Thyroid gland (tissue), 4 donors: ENCODE results near the gene RASL11B.

ENCODE experiments used
- CTCF ChIP-seq, 6 experiments: fragments of 200-600 bp in 3 of 6; fragments of 450-650 bp in 3 of 6; sonication (generic) in 3 of 6; IDR thresholded peaks; one replicate each; pipeline ENCODE4 v1.5.1; 2016 to 2019; ENCODE audit warnings: antibody characterized with exemption in 6 of 6, mild to moderate bottlenecking in 2 of 6, inconsistent platforms in 1 of 6, moderate library complexity in 1 of 6
- POLR2A ChIP-seq, 2 donors: fragments of 450-650 bp; IDR thresholded peaks; one replicate each; pipeline ENCODE4 v1.6.1; 2017; ENCODE audit warnings: antibody characterized with exemption in 2 of 2, mild to moderate bottlenecking in 2 of 2, moderate library complexity in 1 of 2

GRCh38 chr4:52848254-52848653 lies 13.9 kb upstream of the RASL11B start:
- TF ChIP-seq CTCF (IDR thresholded peaks at IDR 0.05) (no peak), POLR2A (IDR thresholded peaks at IDR 0.05) (no peak)
